Body of pancreas (tissue), 4 donors: ENCODE data around the gene CALR3. TPM values are rescaled to one million over a fixed set of nuclear protein-coding genes. Genes with fewer than 3 reads are reported as not detected.
"Not testable (repeated sequence)": the region's sequence is repeated elsewhere in the genome, so short reads cannot be mapped to it uniquely, and the experiment has no call there.

Experiments
- ATAC-seq: fragments of 150-250 bp; one replicate; pipeline ENCODE4 v1.9.1; 2016
- DNase-seq, 4 donors: peaks; one replicate each; pipeline ENCODE4 v3.0.0-alpha.2; 2019
- H3K27ac ChIP-seq, 4 donors: fragments of 200-600 bp; sonication (generic); 1 replicate in 3 of 4; 2 replicates in 1 of 4; pipeline versions ENCODE4 v1.5.1 to v1.6.1; 2016 to 2019; ENCODE audit warnings: mild to moderate bottlenecking in 1 of 4, mixed read lengths in 1 of 4, moderate library complexity in 1 of 4
- H3K27me3 ChIP-seq, 2 donors: fragments of 200-600 bp; sonication (generic); one replicate each; pipeline ENCODE4 v1.6.0; 2016; ENCODE audit warnings: mild to moderate bottlenecking in 1 of 2
- H3K36me3 ChIP-seq, 2 donors: fragments of 200-600 bp; sonication (generic); replicated peaks in 1 of 2; 2 replicates each; pipeline ENCODE4 v1.5.1; 2016; ENCODE audit warnings: low read depth in 2 of 2; ENCODE audit not compliant: insufficient read depth in 1 of 2
- H3K4me1 ChIP-seq: fragments of 200-600 bp; sonication (generic); one replicate; pipeline ENCODE4 v1.6.0; 2016
- H3K4me3 ChIP-seq, 2 donors: fragments of 200-600 bp; sonication (generic); 1 replicate in 1 of 2; 2 replicates in 1 of 2; pipeline ENCODE4 v1.5.1; 2016 to 2019
- H3K9me3 ChIP-seq, 3 donors: fragments of 200-600 bp; sonication (generic); 1 replicate in 2 of 3; 2 replicates in 1 of 3; pipeline ENCODE4 v1.5.1; 2016
- CTCF ChIP-seq, 7 experiments: fragments of 450-650 bp in 4 of 7; fragments of 200-600 bp in 3 of 7; sonication (generic) in 3 of 7; IDR thresholded peaks; one replicate each; pipeline ENCODE4 v1.5.1; 2016 to 2019; ENCODE audit warnings: antibody characterized with exemption in 7 of 7
- POLR2A ChIP-seq, 3 donors: fragments of 450-650 bp; IDR thresholded peaks; one replicate each; pipeline ENCODE4 v1.6.1; 2016; ENCODE audit warnings: antibody characterized with exemption in 3 of 3, mild to moderate bottlenecking in 2 of 3
- WGBS, 2 donors: methylation state at CpG; one replicate each; pipeline ENCODE4 v1.1.5; 2017; 5-methylcytosine and 5-hydroxymethylcytosine counted together
- intact Hi-C: fragments of 100-400 bp; cut with DNase I; formaldehyde crosslinking; loops from one replicate; pipeline ENCODE4 v1.15.1; 2023
- total RNA-seq, 2 donors: library from RNA; depleted of rRNA; stranded (reverse); fragments of >200 nt; gene quantifications; one replicate each; pipeline ENCODE4 v1.1.0, GENCODE V29; 2016

Gene CALR3
- total RNA-seq, 2 donors from 2014 or later = not detected

GRCh38 chr19:16509141-16510061, 13.4 kb upstream of the CALR3 start:
- H3K4me3 ChIP-seq = no peak overlapping the region
- no peaks in the 10 kb centered on the region for H3K27me3 ChIP-seq
- DNase-seq (no peak), ATAC-seq (no peak)
- TF ChIP-seq CTCF (IDR thresholded peaks at IDR 0.05) (no peak), POLR2A (IDR thresholded peaks at IDR 0.05) (no peak)
- 83 to 91% methylated on average over 14 to 28 of the region's 28 CpGs for WGBS, 2 donors
- peaks cover 0 to 6% of the 10 kb centered on the region in 2 donors for H3K36me3 ChIP-seq
- no peaks in the 10 kb centered on the region for H3K9me3 ChIP-seq
- intact Hi-C loops = no loop called here
- H3K27ac ChIP-seq = no peak overlapping the region
- H3K4me1 ChIP-seq = no peaks in the 10 kb centered on the region

- Histone ChIP-seq H3K9me3 (no peaks in the 10 kb centered on the region), H3K4me3 (no peak overlapping the region), H3K27me3 (no peaks in the 10 kb centered on the region), H3K4me1 (no peaks in the 10 kb centered on the region), H3K36me3 (peaks cover 0 to 4% of the 10 kb centered on the region in 2 donors), H3K27ac (no peak overlapping the region)
- TF ChIP-seq POLR2A (IDR thresholded peaks at IDR 0.05) (no peak), CTCF (IDR thresholded peaks at IDR 0.05) (no peak)
- no peak for ATAC-seq
- DNase-seq = no peak
- 87% methylated on average over 5 of the region's 5 CpGs for whole genome bisulfite sequencing, 2 donors
- intact Hi-C loops = no loop called here
These were observed 12.6 kb upstream of the CALR3 start for GRCh38 chr19:16508546-16508945.

- peaks cover 0 to 9% of the 10 kb centered on the region in 2 donors for H3K36me3 ChIP-seq
- 83 to 90% methylated on average over 6 of the region's 6 CpGs for WGBS, 2 donors
These were observed 11.0 kb upstream of the CALR3 start for GRCh38 chr19:16506961-16507360.

GRCh38 chr19:16506161-16506560, 10.2 kb upstream of the CALR3 start:
- H3K4me1 ChIP-seq, H3K4me3 ChIP-seq, H3K27me3 ChIP-seq, ATAC-seq, intact Hi-C loops, DNase-seq, H3K36me3 ChIP-seq, H3K27ac ChIP-seq, H3K9me3 ChIP-seq: not testable (repeated sequence)
- 93 to 94% methylated on average over 11 of the region's 11 CpGs for WGBS, 2 donors

More at GRCh38 chr19:16506961-16507360, 11.0 kb upstream of the CALR3 start:
- no peak overlapping the region for H3K27ac ChIP-seq
- H3K9me3 ChIP-seq = no peaks in the 10 kb centered on the region
- no peaks in the 10 kb centered on the region for H3K4me1 ChIP-seq
- no peak for DNase-seq
- H3K27me3 ChIP-seq = no peaks in the 10 kb centered on the region
- H3K4me3 ChIP-seq = no peak overlapping the region
- intact Hi-C loops = no loop called here
- no peak for TF ChIP-seq CTCF (IDR thresholded peaks at IDR 0.05)
- no peak for TF ChIP-seq POLR2A (IDR thresholded peaks at IDR 0.05)
- ATAC-seq = no peak

GRCh38 chr19:16504271-16504670, 8.3 kb upstream of the CALR3 start:
- Histone ChIP-seq H3K9me3 (no peaks in the 10 kb centered on the region), H3K36me3 (peaks cover 0 to 6% of the 10 kb centered on the region in 2 donors), H3K27ac (no peak overlapping the region), H3K4me3 (no peak overlapping the region), H3K4me1 (no peaks in the 10 kb centered on the region), H3K27me3 (no peaks in the 10 kb centered on the region)
- no peak for DNase-seq
- intact Hi-C loops = no loop called here
- no peak for ATAC-seq
- WGBS, 2 donors = 75 to 95% methylated on average over 3 of the region's 3 CpGs
- TF ChIP-seq CTCF (IDR thresholded peaks at IDR 0.05) = no peak
